SU-DHL-6 (cell line): Measurements from ENCODE around the gene FBXO41.

ENCODE experiments used
- EZH2phosphoT487 ChIP-seq: fragments of 200-600 bp; sonication (generic), shearing (Covaris generic); conservative IDR thresholded peaks from 2 replicates; pipeline ENCODE4 v1.6.1; 2018; ENCODE audit warnings: mild to moderate bottlenecking, antibody characterized with exemption, low read length, moderate library complexity, mixed read lengths
- TF ChIP-seq, protein P1 (sequence below): fragments of 200-600 bp; sonication (generic); IDR thresholded peaks from one replicate; pipeline ENCODE4 v1.5.1; 2017; ENCODE audit warnings: antibody characterized with exemption, mild to moderate bottlenecking, low read length, moderate library complexity; ENCODE audit not compliant: insufficient read depth, poor library complexity, severe bottlenecking

DNA sequence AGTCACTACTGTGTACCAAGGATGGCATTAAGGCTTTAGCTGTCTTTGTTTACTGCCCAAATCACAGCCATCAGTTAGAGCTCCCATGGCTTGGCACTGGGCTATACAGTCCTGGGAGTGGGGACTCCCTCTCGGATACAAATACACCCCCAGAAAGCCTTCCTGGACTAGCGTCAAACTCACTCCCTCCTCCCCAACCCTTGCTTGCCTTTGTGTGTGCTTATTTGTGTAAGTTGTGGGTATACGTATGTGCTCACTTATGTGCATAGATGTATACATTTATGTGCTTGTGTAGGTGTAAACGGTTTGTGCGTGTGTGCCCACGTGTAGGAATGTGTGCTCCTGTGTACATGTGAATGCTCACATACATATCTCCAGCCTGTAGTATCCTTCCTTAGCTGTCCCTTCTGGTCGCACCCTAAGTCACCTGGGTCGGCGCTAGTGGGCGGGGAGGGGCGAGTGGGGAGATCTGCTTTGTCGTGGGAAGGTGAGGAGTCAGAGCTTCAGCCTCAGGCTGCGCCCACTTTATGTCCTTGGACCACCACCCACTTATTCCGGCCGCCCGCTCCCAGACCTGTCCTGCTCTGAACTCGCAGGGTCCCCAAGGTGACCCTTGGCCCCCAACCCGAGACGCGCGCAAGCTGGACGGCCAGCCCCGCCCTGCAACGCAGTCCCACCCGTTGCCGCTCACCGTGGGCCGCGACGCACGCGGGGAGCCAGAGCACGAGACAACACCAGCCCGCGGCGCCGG is 51.7 kb downstream of the FBXO41 start:
- TF ChIP-seq, protein P1, sequence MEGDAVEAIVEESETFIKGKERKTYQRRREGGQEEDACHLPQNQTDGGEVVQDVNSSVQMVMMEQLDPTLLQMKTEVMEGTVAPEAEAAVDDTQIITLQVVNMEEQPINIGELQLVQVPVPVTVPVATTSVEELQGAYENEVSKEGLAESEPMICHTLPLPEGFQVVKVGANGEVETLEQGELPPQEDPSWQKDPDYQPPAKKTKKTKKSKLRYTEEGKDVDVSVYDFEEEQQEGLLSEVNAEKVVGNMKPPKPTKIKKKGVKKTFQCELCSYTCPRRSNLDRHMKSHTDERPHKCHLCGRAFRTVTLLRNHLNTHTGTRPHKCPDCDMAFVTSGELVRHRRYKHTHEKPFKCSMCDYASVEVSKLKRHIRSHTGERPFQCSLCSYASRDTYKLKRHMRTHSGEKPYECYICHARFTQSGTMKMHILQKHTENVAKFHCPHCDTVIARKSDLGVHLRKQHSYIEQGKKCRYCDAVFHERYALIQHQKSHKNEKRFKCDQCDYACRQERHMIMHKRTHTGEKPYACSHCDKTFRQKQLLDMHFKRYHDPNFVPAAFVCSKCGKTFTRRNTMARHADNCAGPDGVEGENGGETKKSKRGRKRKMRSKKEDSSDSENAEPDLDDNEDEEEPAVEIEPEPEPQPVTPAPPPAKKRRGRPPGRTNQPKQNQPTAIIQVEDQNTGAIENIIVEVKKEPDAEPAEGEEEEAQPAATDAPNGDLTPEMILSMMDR: no peak
- no peak for TF ChIP-seq EZH2phosphoT487
